Femur (tissue), 1 donor: ENCODE measurements around the gene UIMC1.

Experiments used
- DNase-seq: peaks from one replicate; pipeline ENCODE4 v3.0.0-alpha.2; 2017

The UIMC1 gene

GRCh38 chr5:176952531-176953193 lies 53.9 kb downstream of the UIMC1 start:
- DNase-seq, result no peak

- DNase-seq, result no peak
Measured at GRCh38 chr5:176948458-176948857, 58.1 kb downstream of the UIMC1 start.

- DNase-seq, result no peak
Measured at GRCh38 chr5:176947847-176948246, 58.7 kb downstream of the UIMC1 start.

- no peak for DNase-seq
Measured at GRCh38 chr5:176944268-176944667, 62.3 kb downstream of the UIMC1 start.

GRCh38 chr5:176943816-176944215 lies 62.8 kb downstream of the UIMC1 start:
- no peak for DNase-seq

GRCh38 chr5:176941951-176942350 lies 64.6 kb downstream of the UIMC1 start:
- DNase-seq, result no peak

- DNase-seq, result no peak
Measured at GRCh38 chr5:176938472-176938871, 68.1 kb downstream of the UIMC1 start.

- no peak for DNase-seq
Measured at GRCh38 chr5:176935017-176935416, 71.6 kb downstream of the UIMC1 start.

- no peak for DNase-seq
Measured at GRCh38 chr5:176934309-176934930, 72.2 kb downstream of the UIMC1 start.

- DNase-seq, result no peak
Measured at GRCh38 chr5:176929654-176930053, 76.9 kb downstream of the UIMC1 start.

GRCh38 chr5:176927562-176927961 lies 79.0 kb downstream of the UIMC1 start:
- DNase-seq, result no peak

- DNase-seq, result no peak
Measured at GRCh38 chr5:176922817-176923216, 83.8 kb downstream of the UIMC1 start.

GRCh38 chr5:176921714-176922113 lies 84.9 kb downstream of the UIMC1 start:
- no peak for DNase-seq

- no peak for DNase-seq
Measured at GRCh38 chr5:176918613-176919012, 88.0 kb downstream of the UIMC1 start.

- DNase-seq, result no peak
Measured at GRCh38 chr5:176916337-176916736, 90.2 kb downstream of the UIMC1 start.

GRCh38 chr5:176915906-176916305 lies 90.7 kb downstream of the UIMC1 start:
- no peak for DNase-seq

- DNase-seq, result no peak
Measured at GRCh38 chr5:176912115-176912514, 94.5 kb downstream of the UIMC1 start.

- DNase-seq, result no peak
Measured at GRCh38 chr5:176908675-176909368, 97.8 kb downstream of the UIMC1 start.

GRCh38 chr5:176906796-176907195 lies 99.8 kb downstream of the UIMC1 start:
- no peak for DNase-seq

- no peak for DNase-seq
Measured at GRCh38 chr5:176906126-176906525, 100.5 kb downstream of the UIMC1 start.

- DNase-seq, result no peak
Measured at GRCh38 chr5:176904276-176904675, 102.3 kb downstream of the UIMC1 start.

GRCh38 chr5:176902911-176903664 lies 103.5 kb downstream of the UIMC1 start:
- no peak for DNase-seq

GRCh38 chr5:176902102-176902814 lies 104.3 kb downstream of the UIMC1 start:
- DNase-seq, result no peak
